NK-92 (cell line): ENCODE results near the gene HES4.

ENCODE experiments used
- DNase-seq: peaks from one replicate; lab custom pipeline; 2025; ENCODE audit not compliant: unreplicated experiment; lab: John Stamatoyannopoulos, UW

Gene HES4

GRCh38 chr1:999725-1000356 lies at the start of gene HES4:
Gene HES4, minus strand, starts transcription at chr1:1000097. Its CDS starts 124 bp downstream, at chr1:999973.
- DNase-seq, result no peak

GRCh38 chr1:1048765-1049164 lies 48.9 kb upstream of the HES4 start:
- no peak for DNase-seq

GRCh38 chr1:1047963-1048362 lies 48.1 kb upstream of the HES4 start:
- no peak for DNase-seq

DNA sequence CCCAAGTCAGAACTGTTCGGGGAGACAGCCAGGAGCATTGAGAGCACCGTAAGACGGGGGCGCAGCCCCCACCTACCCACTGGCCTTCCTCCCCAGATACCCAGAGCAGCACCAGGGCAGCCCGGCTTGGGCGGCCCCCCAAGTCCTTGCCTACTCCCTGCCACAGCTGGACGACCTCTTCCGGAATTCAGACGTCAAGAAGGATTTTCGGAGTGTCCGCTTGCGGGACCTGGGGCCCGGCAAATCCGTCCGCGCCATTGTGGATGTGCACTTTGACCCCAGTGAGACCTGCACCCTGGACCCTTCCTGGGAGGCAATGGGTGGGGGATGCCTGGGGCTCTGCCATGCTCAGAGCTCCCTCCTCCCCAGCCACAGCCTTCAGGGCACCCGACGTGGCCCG lies 47.5 kb upstream of the HES4 start:
- no peak for DNase-seq

DNA sequence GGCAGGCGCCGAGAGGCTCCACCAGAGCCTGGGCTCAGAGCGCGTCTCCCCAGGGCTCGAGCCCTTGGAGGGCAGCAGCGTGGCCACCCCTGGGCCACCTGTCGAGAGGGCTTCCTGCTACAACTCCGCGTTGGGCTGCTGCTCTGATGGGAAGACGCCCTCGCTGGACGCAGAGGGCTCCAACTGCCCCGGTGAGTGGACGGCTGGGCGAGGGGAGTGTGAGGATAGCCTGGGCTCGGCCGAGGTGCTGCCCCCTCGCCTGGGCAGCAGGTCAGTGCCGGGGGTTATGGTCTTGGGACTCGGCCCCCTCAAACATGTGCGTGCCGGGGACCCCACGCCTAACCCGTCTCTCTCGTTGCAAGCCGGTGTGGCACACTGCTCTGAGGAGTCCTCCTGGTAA lies 46.9 kb upstream of the HES4 start:
- DNase-seq, result no peak

DNA sequence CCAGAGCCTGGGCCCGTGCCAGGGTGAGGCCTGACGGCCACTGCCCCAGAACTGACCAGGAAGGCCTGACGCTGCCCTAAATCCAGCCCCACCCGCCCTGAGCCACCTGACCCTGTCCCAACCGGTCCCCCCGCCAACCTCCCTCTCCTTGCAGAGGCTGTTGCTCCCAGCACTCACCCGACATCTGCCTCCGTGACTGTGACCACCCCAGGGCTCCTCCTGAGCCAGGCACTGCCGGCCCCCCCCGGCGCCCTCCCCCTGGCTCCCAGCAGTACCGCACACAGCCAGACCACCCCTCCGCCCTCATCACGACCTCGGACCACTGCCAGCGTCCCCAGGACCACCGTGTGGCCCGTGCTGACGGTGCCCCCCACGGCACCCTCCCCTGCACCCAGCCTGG lies 46.3 kb upstream of the HES4 start:
- DNase-seq, result no peak

- no peak for DNase-seq
Observed at GRCh38 chr1:1045129-1045528, 45.2 kb upstream of the HES4 start.

- DNase-seq, result no peak
Observed at GRCh38 chr1:1044455-1045078, 44.7 kb upstream of the HES4 start.

GRCh38 chr1:1043921-1044320 lies 44.0 kb upstream of the HES4 start:
- no peak for DNase-seq

- DNase-seq, result no peak
Observed at GRCh38 chr1:1043411-1043810, 43.5 kb upstream of the HES4 start.

DNA sequence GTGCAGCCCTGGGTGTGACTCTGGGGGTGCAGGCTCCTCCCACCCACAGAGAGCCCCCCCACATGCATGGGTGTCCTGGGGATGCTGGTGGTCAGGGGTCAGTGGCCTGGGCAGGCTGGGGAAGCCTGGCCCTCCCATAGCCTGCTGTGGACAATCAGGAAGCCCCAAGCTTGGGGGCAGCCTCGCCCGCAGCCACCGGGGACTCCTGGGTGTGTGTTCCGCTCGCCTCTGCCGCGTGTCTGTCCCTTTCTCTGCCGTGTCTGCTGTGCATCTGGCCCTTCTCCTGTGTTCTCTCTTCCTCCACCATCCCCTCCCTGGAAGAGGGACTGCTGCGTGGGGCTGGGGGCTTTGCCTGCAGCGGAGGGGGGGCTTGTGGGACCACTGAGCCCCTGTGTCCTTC lies 42.9 kb upstream of the HES4 start:
- no peak for DNase-seq

- DNase-seq, result no peak
Observed at GRCh38 chr1:1041873-1042272, 42.0 kb upstream of the HES4 start.

- DNase-seq, result no peak
Observed at GRCh38 chr1:1041092-1041523, 41.2 kb upstream of the HES4 start.

DNA sequence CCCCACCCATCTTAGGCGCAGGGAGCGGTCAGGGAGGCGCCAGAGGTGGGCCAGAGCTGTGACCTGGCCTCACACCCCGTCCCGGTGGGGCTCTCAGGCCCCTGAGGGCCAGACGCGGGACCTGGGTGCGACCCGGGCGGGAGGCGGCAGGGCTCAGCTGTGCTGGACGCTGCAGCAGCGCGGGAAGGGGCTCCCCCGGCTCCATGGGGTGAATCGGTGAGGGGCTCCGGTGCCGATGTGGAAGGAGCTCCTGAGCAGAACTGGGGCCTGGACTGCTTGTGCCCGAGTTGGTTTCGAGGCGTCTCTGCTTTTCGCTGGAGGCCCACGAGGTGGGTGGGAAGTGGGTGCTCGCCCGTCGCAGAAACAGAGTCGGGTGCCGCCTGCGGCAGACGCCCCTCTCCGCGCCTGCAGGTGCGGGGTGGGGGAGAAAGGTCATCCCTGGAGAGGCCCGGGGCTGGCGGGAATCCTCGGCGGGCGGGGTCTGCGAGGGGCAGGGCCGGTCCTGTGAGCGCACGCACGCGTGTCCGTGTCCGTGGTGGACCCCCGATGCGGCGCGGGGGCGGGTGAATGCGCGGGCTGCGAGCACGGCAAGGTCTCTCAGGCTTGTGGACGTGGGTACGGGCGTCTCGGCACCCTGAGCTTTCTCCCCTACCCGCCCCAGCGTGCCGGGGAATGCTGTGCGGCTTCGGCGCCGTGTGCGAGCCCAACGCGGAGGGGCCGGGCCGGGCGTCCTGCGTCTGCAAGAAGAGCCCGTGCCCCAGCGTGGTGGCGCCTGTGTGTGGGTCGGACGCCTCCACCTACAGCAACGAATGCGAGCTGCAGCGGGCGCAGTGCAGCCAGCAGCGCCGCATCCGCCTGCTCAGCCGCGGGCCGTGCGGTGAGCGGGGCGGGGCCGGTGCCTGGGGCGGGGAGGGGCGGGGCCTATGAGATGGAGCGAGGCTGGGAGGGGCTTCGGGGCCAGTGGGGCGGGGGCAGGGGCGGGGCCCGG lies 40.4 kb upstream of the HES4 start:
- DNase-seq, result peak; percentile 24

- DNase-seq, result no peak
Observed at GRCh38 chr1:1039145-1039910, 39.4 kb upstream of the HES4 start.

DNA sequence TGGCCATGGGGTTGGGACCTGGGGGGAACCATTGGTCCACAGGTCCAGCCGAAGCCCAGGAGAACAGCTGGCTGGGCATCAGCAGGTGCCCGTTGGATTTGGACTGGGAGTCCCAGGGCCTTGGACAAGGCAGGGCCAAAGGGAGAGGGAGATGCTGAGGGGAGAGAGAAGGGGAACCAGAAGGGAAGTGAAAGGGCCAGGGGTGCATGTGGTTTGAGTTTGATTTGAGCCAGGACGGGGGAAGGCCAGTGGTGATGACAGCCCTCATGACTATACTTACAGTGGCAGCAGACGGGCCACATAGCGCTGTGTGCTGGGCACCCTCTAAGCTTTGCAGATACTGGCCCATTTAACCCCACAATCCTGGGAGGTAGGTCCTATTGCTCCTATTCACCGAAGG lies 38.8 kb upstream of the HES4 start:
- no peak for DNase-seq

DNA sequence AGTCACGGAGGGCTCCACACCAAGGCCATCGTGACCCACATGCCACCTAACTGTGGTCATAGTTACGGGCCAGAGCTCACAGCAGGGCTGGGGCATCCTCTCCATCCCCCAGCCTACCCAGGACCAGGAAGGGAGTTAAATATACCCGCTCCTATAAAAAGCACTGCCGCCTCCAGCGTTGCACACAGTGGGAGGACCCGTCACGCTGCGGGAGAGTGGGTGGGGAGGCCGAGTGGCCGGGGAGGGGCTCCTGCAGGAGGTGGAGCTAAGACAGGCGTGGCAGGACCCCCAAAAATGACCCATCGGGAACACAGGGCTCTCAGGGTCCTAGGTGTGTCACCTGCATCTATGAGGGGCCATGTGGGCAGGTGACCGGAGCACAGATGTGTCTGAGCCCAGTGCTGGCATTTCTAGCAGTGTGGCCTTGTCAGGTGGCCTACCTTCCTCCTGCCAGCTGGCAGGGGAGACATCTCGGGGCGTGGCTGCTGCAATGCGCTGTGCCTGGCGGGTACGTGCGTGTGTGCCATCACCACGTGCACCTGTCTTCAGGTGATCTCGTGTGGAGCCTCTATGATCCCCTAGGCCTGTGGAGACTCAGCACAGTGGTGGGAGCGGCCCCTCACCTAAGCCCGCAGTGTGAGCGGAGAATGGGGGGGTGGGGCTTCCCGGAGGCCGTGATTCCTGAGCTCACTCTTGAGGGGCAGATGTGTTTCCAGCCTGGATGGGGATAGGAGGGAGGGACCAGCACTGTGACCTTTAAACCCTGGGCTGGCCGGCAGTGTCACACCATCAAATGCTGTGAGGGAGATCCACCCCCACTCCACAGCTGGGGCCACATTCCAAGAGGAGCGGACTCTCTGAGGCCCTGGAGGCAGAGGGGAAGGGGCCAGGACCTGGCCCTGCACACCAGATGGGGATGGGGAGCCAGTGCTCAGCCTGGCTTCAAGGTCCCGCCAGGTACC lies 37.8 kb upstream of the HES4 start:
- DNase-seq, result no peak

DNA sequence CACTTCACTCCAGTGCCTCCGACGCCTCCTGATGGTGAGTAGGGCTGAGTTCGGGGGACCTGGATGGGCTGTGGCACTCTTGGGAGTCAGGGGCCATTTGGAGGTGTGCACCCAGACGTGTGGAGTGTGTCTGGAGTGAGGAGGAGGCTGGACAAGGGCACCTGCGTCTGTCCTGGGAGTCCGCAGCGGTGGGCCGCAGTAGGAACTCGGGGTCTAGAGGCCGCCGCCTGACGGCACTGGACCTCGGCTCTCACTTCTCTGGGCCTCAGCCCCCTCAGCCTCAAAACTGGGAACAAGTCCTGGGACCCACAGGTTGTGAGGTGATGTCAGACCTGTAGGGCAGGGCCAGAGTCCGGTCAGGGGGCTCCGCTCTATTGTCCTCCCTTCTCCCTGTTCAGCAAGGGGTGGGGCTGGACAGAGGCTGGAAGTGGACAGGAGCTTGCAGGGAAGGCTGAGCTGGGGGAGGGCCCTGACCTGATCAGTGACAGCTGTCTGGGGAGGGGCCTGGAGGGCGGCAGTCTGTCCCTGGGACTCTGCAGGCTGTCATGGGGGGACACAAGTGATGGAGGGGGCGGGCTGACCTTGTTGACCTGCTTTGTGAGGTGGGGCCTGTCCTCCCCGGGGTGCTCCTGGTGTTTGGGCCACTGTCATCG lies 35.5 kb upstream of the HES4 start:
- no peak for DNase-seq

GRCh38 chr1:1034439-1034781 lies 34.5 kb upstream of the HES4 start:
- no peak for DNase-seq
